Osteoblast (primary cell): ENCODE results near the gene GNG10. TPM values are rescaled to one million over a fixed set of nuclear protein-coding genes. Genes with fewer than 3 reads are reported as not detected.

Experiments used
- DNase-seq: peaks from one replicate; pipeline ENCODE4 v3.0.0; 2011; ENCODE audit warnings: low spot score, mixed read lengths; ENCODE audit not compliant: insufficient read length; ENCODE audit errors: missing footprints
- H2AFZ ChIP-seq: 2 replicates; pipeline ENCODE4 v1.6.0; 2011; ENCODE audit warnings: mild to moderate bottlenecking, low read length
- H3K27ac ChIP-seq: 2 replicates; pipeline ENCODE4 v1.5.1; 2011; ENCODE audit warnings: mild to moderate bottlenecking, low read depth, low read length, moderate library complexity
- H3K27me3 ChIP-seq: 2 replicates; pipeline ENCODE4 v1.6.0; 2012; ENCODE audit warnings: mild to moderate bottlenecking, control low read depth, inconsistent platforms, low read length, moderate library complexity; ENCODE audit not compliant: insufficient read depth
- H3K36me3 ChIP-seq: 2 replicates; pipeline ENCODE4 v1.5.1; 2011; ENCODE audit warnings: mild to moderate bottlenecking, low read length, control low read depth, moderate library complexity; ENCODE audit not compliant: insufficient read depth
- H3K4me1 ChIP-seq: 2 replicates; pipeline ENCODE4 v1.5.1; 2011; ENCODE audit warnings: mild to moderate bottlenecking, low read length, control low read depth, moderate library complexity; ENCODE audit not compliant: insufficient read depth
- H3K4me2 ChIP-seq: 2 replicates; pipeline ENCODE4 v1.6.0; 2011; ENCODE audit warnings: mild to moderate bottlenecking, low read length; ENCODE audit not compliant: insufficient read depth
- H3K4me3 ChIP-seq: fragments of 200-600 bp; sonication (generic); 3 replicates; pipeline ENCODE4 v1.5.1; 2012; ENCODE audit warnings: mild to moderate bottlenecking, low read length, inconsistent platforms; ENCODE audit not compliant: insufficient read depth
- H3K79me2 ChIP-seq: 2 replicates; pipeline ENCODE4 v1.6.0; 2012; ENCODE audit warnings: mild to moderate bottlenecking, low read length, control low read depth, inconsistent platforms; ENCODE audit not compliant: insufficient read depth
- H3K9me3 ChIP-seq: 2 replicates; pipeline ENCODE4 v1.5.1; 2011; ENCODE audit warnings: low read depth, low read length, control low read depth
- H4K20me1 ChIP-seq: 2 replicates; pipeline ENCODE4 v1.6.0; 2012; ENCODE audit warnings: mild to moderate bottlenecking, low read length, control low read depth; ENCODE audit not compliant: insufficient read depth
- CTCF ChIP-seq: IDR thresholded peaks from 2 replicates; pipeline ENCODE4 v1.5.1; 2011; ENCODE audit warnings: mild to moderate bottlenecking, low read depth, low read length, moderate library complexity; ENCODE audit errors: extremely low read depth
- total RNA-seq: library from RNA; depleted of rRNA; stranded (reverse); fragments of >200 nt; gene quantifications from 2 replicates; pipeline ENCODE4 v1.2.3, GENCODE V29; 2012

The GNG10 gene
- total RNA-seq, 1 donor = 69.1 TPM

DNA sequence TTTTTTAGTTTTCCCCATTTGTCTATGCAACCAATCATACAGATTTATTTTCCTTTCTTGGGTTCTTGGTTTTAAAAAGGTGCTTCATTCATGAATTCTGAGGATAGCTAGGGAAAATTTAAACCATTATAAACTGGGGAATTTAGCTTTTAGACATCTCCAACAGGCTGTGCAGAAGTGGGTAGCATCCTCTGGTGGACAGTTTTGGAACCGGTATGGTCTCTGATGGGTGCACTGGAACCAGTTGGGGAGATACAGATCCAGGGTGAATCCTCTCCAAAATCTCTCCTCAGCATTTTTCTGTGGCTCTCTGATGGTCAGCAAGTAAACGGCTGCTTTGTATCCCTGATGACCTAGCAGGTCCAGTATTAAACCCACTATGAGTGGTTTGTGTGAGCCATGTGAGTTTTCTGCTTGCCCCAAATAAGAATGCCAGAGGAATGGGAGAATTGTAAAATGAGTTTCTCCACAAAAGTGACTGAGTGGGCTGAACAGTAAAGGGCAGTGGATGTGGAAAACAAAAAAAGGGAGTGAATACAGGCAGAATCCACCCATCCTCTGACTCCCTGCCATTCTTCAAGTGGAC, 39.4 kb upstream of the GNG10 start:
- Histone ChIP-seq H3K27me3 (no peaks in the 10 kb centered on the region), H2AFZ (no peak overlapping the region), H3K27ac (no peak overlapping the region), H3K4me1 (peaks cover 10% of the 10 kb centered on the region), H3K4me2 (peak overlapping the region; percentile 20), H4K20me1 (no peaks in the 10 kb centered on the region), H3K9me3 (no peaks in the 10 kb centered on the region), H3K79me2 (no peaks in the 10 kb centered on the region), H3K36me3 (no peaks in the 10 kb centered on the region), H3K4me3 (no peak overlapping the region)
- DNase-seq = peak; percentile 92
- peak; percentile 88 for TF ChIP-seq CTCF

- H2AFZ ChIP-seq = no peak overlapping the region
- no peaks in the 10 kb centered on the region for H3K79me2 ChIP-seq
- DNase-seq = peak; percentile 86
- no peak overlapping the region for H3K4me3 ChIP-seq
- H3K4me2 ChIP-seq = peak overlapping the region; percentile 20
- H3K9me3 ChIP-seq = no peaks in the 10 kb centered on the region
- peaks cover 10% of the 10 kb centered on the region for H3K4me1 ChIP-seq
- no peaks in the 10 kb centered on the region for H4K20me1 ChIP-seq
- H3K27ac ChIP-seq = no peak overlapping the region
- no peaks in the 10 kb centered on the region for H3K27me3 ChIP-seq
- H3K36me3 ChIP-seq = no peaks in the 10 kb centered on the region
- TF ChIP-seq CTCF = no peak
These were observed 38.8 kb upstream of the GNG10 start for GRCh38 chr9:111622626-111623025.

DNA sequence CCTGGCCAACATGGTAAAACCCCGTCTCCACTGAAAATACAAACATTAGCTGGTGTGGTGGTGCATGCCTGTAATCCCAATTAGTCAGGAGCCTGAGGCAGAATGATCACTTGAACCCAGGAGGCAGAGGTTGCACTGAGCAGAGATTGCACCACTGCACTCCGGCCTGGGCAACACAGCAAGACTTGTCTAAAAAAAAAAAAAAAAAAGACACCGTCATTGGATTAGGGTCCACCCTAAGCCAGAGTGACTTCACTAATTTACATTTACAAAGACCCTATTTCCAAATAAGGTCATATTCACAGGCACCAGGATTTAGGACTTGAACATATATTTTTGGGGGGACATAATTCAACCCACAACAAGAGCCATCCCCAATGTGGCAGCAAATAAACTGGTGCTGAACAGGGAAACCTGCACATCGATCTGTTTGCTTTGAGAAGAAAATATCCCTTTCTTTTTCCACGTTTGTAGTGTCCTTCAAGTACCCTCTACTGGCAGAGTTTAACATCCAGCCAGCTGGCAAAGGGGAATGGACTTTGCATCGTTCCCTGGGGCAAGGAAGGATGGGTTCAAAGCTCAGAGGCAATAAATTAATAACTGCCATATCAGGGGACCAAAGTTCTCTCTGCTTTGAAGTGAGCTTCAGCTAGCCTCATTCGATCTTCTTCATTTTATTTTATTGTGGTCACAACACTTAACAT, 34.0 kb upstream of the GNG10 start:
- Histone ChIP-seq H2AFZ (peak overlapping the region; percentile 26), H3K4me2 (no peak overlapping the region), H3K36me3 (no peaks in the 10 kb centered on the region), H3K79me2 (peaks cover 13% of the 10 kb centered on the region), H3K27ac (no peak overlapping the region), H3K4me3 (no peak overlapping the region), H3K4me1 (peaks cover 11% of the 10 kb centered on the region), H4K20me1 (peaks cover 6% of the 10 kb centered on the region), H3K9me3 (no peaks in the 10 kb centered on the region), H3K27me3 (no peaks in the 10 kb centered on the region)
- no peak for DNase-seq
- no peak for TF ChIP-seq CTCF

- no peaks in the 10 kb centered on the region for H3K9me3 ChIP-seq
- H4K20me1 ChIP-seq = peaks cover 14% of the 10 kb centered on the region
- H3K27me3 ChIP-seq = no peaks in the 10 kb centered on the region
- H3K79me2 ChIP-seq = peaks cover 23% of the 10 kb centered on the region
- H3K4me1 ChIP-seq = peaks cover 11% of the 10 kb centered on the region
- no peak overlapping the region for H3K4me2 ChIP-seq
- H2AFZ ChIP-seq = no peak overlapping the region
- H3K4me3 ChIP-seq = no peak overlapping the region
- no peak overlapping the region for H3K27ac ChIP-seq
- no peak for TF ChIP-seq CTCF
- H3K36me3 ChIP-seq = no peaks in the 10 kb centered on the region
- DNase-seq = no peak
These were observed 33.0 kb upstream of the GNG10 start for GRCh38 chr9:111628411-111628810.
